HEK293T (cell line): ENCODE measurements around the gene SLC37A1.

Source experiments
- ELF4 ChIP-seq: fragments of 450-650 bp; IDR thresholded peaks from 2 replicates; pipeline ENCODE4 v1.6.1; 2017; ENCODE audit warnings: antibody characterized with exemption
- FOXA1 ChIP-seq: fragments of 450-650 bp; IDR thresholded peaks from 2 replicates; pipeline ENCODE4 v1.6.1; 2016; ENCODE audit warnings: mild to moderate bottlenecking
- FOXK2 ChIP-seq: fragments of 450-650 bp; IDR thresholded peaks from 2 replicates; pipeline ENCODE4 v1.6.1; 2016; ENCODE audit warnings: mild to moderate bottlenecking
- HDGF ChIP-seq: fragments of 450-650 bp; IDR thresholded peaks from 2 replicates; pipeline ENCODE4 v1.6.1; 2017; ENCODE audit warnings: antibody characterized with exemption, borderline replicate concordance
- L3MBTL2 ChIP-seq: fragments of 450-650 bp; conservative IDR thresholded peaks from 2 replicates; pipeline ENCODE4 v1.6.1; 2016; ENCODE audit warnings: mild to moderate bottlenecking
- LEF1 ChIP-seq: fragments of 450-650 bp; IDR thresholded peaks from 2 replicates; pipeline ENCODE4 v1.6.1; 2017; ENCODE audit warnings: mild to moderate bottlenecking, borderline replicate concordance
- SP1 ChIP-seq: fragments of 450-650 bp; IDR thresholded peaks from 2 replicates; pipeline ENCODE4 v1.6.1; 2017
- SUZ12 ChIP-seq: fragments of 450-650 bp; IDR thresholded peaks from 2 replicates; pipeline ENCODE4 v1.6.1; 2016; ENCODE audit warnings: mild to moderate bottlenecking
- TARDBP ChIP-seq: fragments of 450-650 bp; IDR thresholded peaks from 2 replicates; pipeline ENCODE4 v1.6.1; 2016
- ZNF384 ChIP-seq: fragments of 450-650 bp; IDR thresholded peaks from 2 replicates; pipeline ENCODE4 v1.6.1; 2016
- TF ChIP-seq, protein P1 (sequence below): fragments of 450-650 bp; IDR thresholded peaks from 2 replicates; pipeline ENCODE4 v1.6.1; 2016

DNA sequence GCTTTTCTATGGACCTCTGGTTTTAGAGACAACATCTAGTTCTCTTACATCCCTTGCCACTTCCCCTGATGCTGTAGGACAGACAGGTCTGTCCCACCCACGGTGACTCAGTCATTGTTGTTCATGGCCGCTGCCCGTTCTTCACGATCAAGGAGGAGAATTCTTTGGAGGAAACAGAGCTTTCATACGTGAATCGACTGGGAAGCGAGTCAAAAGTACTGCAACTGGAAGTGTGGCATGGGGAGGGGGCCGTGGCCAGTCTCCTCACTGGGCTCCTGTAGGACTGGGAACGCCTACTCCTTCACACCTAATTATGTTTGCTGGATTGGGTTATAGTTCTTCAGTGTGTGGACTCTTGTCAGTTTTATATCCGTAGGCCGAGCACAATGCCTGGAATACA, 4.4 kb upstream of the SLC37A1 start:
- TF ChIP-seq ZNF384, result no peak
- no peak for TF ChIP-seq SP1
- TF ChIP-seq L3MBTL2, result no peak
- no peak for TF ChIP-seq LEF1
- TF ChIP-seq, protein P1, sequence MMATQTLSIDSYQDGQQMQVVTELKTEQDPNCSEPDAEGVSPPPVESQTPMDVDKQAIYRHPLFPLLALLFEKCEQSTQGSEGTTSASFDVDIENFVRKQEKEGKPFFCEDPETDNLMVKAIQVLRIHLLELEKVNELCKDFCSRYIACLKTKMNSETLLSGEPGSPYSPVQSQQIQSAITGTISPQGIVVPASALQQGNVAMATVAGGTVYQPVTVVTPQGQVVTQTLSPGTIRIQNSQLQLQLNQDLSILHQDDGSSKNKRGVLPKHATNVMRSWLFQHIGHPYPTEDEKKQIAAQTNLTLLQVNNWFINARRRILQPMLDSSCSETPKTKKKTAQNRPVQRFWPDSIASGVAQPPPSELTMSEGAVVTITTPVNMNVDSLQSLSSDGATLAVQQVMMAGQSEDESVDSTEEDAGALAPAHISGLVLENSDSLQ, result no peak
- no peak for TF ChIP-seq FOXA1
- TF ChIP-seq FOXK2, result no peak
- no peak for TF ChIP-seq TARDBP
- TF ChIP-seq ELF4, result no peak
- no peak for TF ChIP-seq HDGF
- TF ChIP-seq SUZ12, result no peak
